Panc1 (cell line): Measurements from ENCODE around the gene ENGASE. TPM values are rescaled to one million over a fixed set of nuclear protein-coding genes. Genes with fewer than 3 reads are reported as not detected.

Experiments used
- ATAC-seq: fragments of 200-7000 bp; cut with Tn5 transposase; 2 replicates; pipeline ENCODE4 v1.9.1; 2020; ENCODE audit warnings: mild to moderate bottlenecking, moderate library complexity
- BruUV-seq: library from RNA; stranded (reverse); fragments of 400-500 nt; replicated peaks from 2 replicates; lab custom pipeline; 2021; lab: Mats Ljungman, UMichigan
- CTCF ChIA-PET: fragments of 300-600 bp; sonication (Branson Sonifier 250); formaldehyde crosslinking; loops from one replicate; lab custom pipeline; 2022; ENCODE audit warnings: antibody characterized with exemption; lab: Charles Lee
- POLR2A ChIA-PET: fragments of 300-600 bp; sonication (Branson Sonifier 250); formaldehyde crosslinking; loops from one replicate; lab custom pipeline; 2022; ENCODE audit warnings: antibody characterized with exemption; lab: Charles Lee
- DNase-seq: peaks from one replicate; pipeline ENCODE4 v3.0.0-alpha.2; 2010; ENCODE audit warnings: low read depth, low spot score
- H3K27ac ChIP-seq: 2 replicates; pipeline ENCODE4 v1.5.1; 2011; ENCODE audit warnings: mild to moderate bottlenecking, low read length, inconsistent platforms
- H3K27me3 ChIP-seq: fragments of 200-500 bp; sonication (Bioruptor generic); 2 replicates; pipeline ENCODE4 v1.6.0; 2014; ENCODE audit warnings: low read length, inconsistent platforms; ENCODE audit not compliant: control insufficient read depth, insufficient read depth
- H3K36me3 ChIP-seq: fragments of 200-500 bp; sonication (Bioruptor generic); 2 replicates; pipeline ENCODE4 v1.5.1; 2014; ENCODE audit warnings: inconsistent platforms, mild to moderate bottlenecking, low read length, moderate library complexity; ENCODE audit not compliant: control insufficient read depth, insufficient read depth
- H3K4me1 ChIP-seq: 2 replicates; pipeline ENCODE4 v1.5.1; 2011; ENCODE audit warnings: inconsistent platforms, mild to moderate bottlenecking, low read length, moderate library complexity; ENCODE audit not compliant: control insufficient read depth, insufficient read depth
- H3K4me3 ChIP-seq, 2 experiments: 2 replicates each; pipeline ENCODE4 v1.5.1; 2011 to 2012; ENCODE audit warnings: low read depth in 2 of 2, low read length in 2 of 2, mild to moderate bottlenecking in 2 of 2, inconsistent platforms in 1 of 2, moderate library complexity in 1 of 2
- H3K9me3 ChIP-seq: fragments of 200-500 bp; sonication (Bioruptor generic); 2 replicates; pipeline ENCODE4 v1.5.1; 2014; ENCODE audit warnings: low read depth, mild to moderate bottlenecking, inconsistent platforms, low read length, moderate library complexity; ENCODE audit not compliant: control insufficient read depth, insufficient read depth
- POLR2AphosphoS5 ChIP-seq: IDR thresholded peaks from 2 replicates; pipeline ENCODE4 v1.6.1; 2012; ENCODE audit warnings: mild to moderate bottlenecking, low read depth, low read length, moderate library complexity
- SIN3A ChIP-seq: IDR thresholded peaks from 2 replicates; pipeline ENCODE4 v1.6.1; 2012; ENCODE audit warnings: low read depth, mild to moderate bottlenecking, low read length, moderate library complexity, borderline replicate concordance; ENCODE audit not compliant: insufficient read depth
- TCF7L2 ChIP-seq: IDR thresholded peaks from 2 replicates; pipeline ENCODE4 v1.6.1; 2011; ENCODE audit warnings: mild to moderate bottlenecking, low read depth, low read length, inconsistent platforms
- in situ Hi-C: cut with HindIII; loops from 2 replicates; pipeline ENCODE4 v1.10.0; 2016; ENCODE audit warnings: low sequenced_read_pairs, low pct_unique_long_range_greater_than_20kb
- intact Hi-C: fragments of 100-400 bp; cut with micrococcal nuclease; formaldehyde crosslinking; loops from one replicate; pipeline ENCODE4 v1.10.0; 2022; ENCODE audit not compliant: unreplicated experiment
- total RNA-seq: library from RNA; stranded (reverse); gene quantifications from one replicate; pipeline ENCODE4 v1.2.1, GENCODE V29; 2021; ENCODE audit not compliant: unreplicated experiment
- TF ChIP-seq, protein P1 (sequence below): fragments of 450-650 bp; IDR thresholded peaks from 2 replicates; pipeline ENCODE4 v1.5.1; 2017; ENCODE audit warnings: mild to moderate bottlenecking
- TF ChIP-seq, protein P2 (sequence below), 2 experiments: IDR thresholded peaks; 2 replicates each; pipeline ENCODE4 v1.6.1; 2011 to 2012; ENCODE audit warnings: low read depth in 2 of 2, control low read depth in 1 of 2, low read length in 1 of 2, mild to moderate bottlenecking in 1 of 2, moderate library complexity in 1 of 2; ENCODE audit not compliant: insufficient read depth in 1 of 2

Gene ENGASE
- total RNA-seq, 1 experiment from 2014 or later = 32.3 TPM

DNA sequence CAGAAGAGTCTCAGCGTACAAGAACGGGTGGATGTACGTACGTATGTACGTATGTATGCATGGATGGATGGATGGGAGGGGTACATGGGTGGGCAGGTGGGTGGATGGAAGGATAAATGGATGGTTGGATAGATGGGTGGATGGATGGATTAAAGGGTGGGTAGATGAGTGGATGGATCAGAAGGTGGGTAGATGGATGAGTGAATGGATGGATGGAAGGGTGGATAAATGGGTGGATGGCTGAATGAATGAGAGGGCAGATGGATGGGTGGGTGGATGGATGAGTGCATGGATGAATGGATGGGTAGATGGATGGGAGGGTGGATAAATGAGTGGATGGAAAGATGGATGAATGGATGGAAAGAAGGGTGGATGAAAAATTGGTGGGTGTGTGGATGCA, 45.6 kb downstream of the ENGASE start:
- Histone ChIP-seq H3K4me1 (no peaks in the 10 kb centered on the region), H3K9me3 (no peaks in the 10 kb centered on the region), H3K36me3 (no peaks in the 10 kb centered on the region), H3K4me3 (no peak overlapping the region), H3K27me3 (peaks cover 7% of the 10 kb centered on the region), H3K27ac (no peak overlapping the region)
- TF ChIP-seq, protein P1, sequence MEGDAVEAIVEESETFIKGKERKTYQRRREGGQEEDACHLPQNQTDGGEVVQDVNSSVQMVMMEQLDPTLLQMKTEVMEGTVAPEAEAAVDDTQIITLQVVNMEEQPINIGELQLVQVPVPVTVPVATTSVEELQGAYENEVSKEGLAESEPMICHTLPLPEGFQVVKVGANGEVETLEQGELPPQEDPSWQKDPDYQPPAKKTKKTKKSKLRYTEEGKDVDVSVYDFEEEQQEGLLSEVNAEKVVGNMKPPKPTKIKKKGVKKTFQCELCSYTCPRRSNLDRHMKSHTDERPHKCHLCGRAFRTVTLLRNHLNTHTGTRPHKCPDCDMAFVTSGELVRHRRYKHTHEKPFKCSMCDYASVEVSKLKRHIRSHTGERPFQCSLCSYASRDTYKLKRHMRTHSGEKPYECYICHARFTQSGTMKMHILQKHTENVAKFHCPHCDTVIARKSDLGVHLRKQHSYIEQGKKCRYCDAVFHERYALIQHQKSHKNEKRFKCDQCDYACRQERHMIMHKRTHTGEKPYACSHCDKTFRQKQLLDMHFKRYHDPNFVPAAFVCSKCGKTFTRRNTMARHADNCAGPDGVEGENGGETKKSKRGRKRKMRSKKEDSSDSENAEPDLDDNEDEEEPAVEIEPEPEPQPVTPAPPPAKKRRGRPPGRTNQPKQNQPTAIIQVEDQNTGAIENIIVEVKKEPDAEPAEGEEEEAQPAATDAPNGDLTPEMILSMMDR = no peak
- in situ Hi-C loops = no loop called here
- intact Hi-C loops = no loop called here
- DNase-seq (no peak), ATAC-seq (no peak)
- POLR2A ChIA-PET = no interaction called here
- BruUV-seq = no TSS peak
- CTCF ChIA-PET = no interaction called here

DNA sequence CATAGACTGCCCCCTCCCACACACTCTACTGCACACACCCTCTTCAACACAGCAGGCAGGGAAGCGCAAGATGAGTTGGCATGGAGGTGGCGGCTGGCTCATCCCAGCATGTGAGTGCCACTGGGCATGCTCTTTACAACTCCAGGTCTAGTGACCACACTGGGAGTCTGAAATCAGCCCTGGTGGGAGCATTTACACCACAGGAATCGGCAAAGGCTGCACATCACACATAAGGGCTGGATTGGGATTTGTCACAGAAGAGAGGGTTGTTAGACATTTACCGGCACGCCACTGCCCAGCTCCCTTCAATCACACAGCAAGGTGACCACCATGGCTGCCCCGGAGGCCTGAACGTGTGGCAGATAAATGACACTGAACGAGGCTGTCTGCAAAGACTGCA, 49.4 kb downstream of the ENGASE start:
- Histone ChIP-seq H3K4me3 (no peak overlapping the region), H3K4me1 (no peaks in the 10 kb centered on the region; the same call in 1 of the 2 replicates), H3K9me3 (no peaks in the 10 kb centered on the region), H3K27me3 (peaks cover 14% of the 10 kb centered on the region), H3K36me3 (no peaks in the 10 kb centered on the region), H3K27ac (no peak overlapping the region)
- ATAC-seq (no peak), DNase-seq (no peak)
- intact Hi-C loops (no loop called here), in situ Hi-C loops (no loop called here)
- POLR2A ChIA-PET = no interaction called here
- CTCF ChIA-PET = no interaction called here
- TF ChIP-seq, protein P2, sequence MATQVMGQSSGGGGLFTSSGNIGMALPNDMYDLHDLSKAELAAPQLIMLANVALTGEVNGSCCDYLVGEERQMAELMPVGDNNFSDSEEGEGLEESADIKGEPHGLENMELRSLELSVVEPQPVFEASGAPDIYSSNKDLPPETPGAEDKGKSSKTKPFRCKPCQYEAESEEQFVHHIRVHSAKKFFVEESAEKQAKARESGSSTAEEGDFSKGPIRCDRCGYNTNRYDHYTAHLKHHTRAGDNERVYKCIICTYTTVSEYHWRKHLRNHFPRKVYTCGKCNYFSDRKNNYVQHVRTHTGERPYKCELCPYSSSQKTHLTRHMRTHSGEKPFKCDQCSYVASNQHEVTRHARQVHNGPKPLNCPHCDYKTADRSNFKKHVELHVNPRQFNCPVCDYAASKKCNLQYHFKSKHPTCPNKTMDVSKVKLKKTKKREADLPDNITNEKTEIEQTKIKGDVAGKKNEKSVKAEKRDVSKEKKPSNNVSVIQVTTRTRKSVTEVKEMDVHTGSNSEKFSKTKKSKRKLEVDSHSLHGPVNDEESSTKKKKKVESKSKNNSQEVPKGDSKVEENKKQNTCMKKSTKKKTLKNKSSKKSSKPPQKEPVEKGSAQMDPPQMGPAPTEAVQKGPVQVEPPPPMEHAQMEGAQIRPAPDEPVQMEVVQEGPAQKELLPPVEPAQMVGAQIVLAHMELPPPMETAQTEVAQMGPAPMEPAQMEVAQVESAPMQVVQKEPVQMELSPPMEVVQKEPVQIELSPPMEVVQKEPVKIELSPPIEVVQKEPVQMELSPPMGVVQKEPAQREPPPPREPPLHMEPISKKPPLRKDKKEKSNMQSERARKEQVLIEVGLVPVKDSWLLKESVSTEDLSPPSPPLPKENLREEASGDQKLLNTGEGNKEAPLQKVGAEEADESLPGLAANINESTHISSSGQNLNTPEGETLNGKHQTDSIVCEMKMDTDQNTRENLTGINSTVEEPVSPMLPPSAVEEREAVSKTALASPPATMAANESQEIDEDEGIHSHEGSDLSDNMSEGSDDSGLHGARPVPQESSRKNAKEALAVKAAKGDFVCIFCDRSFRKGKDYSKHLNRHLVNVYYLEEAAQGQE (IDR thresholded peaks at IDR 0.05; ENCODE audit: insufficient read depth in 1 of 2, low read depth in 2 of 2, low read length in 1 of 2) = no peak
- TF ChIP-seq POLR2AphosphoS5 = no peak
- TF ChIP-seq TCF7L2 = no peak
- TF ChIP-seq SIN3A = no peak
- TF ChIP-seq, protein P1 = no peak
- no TSS peak for BruUV-seq
